ENCODE results near the gene KANK4.

- TF ChIP-seq POLR2A (IDR thresholded peaks at IDR 0.05) = no peak
- no peak for TF ChIP-seq CTCF (IDR thresholded peaks at IDR 0.05)
Measured at GRCh38 chr1:62295921-62296491, 23.2 kb downstream of the KANK4 start.

Measured in uterus (tissue), 2 donors.